HEK293 (cell line): ENCODE data around the gene FAM76B.

Experiments
- MEIS1 ChIP-seq: sonication (generic); formaldehyde crosslinking; IDR thresholded peaks from 2 replicates; pipeline ENCODE4 v1.8.1; 2022; ENCODE audit warnings: missing genetic modification reagents, mild to moderate bottlenecking, borderline replicate concordance
- PRDM4 ChIP-seq: fragments of 450-650 bp; formaldehyde crosslinking; IDR thresholded peaks from 2 replicates; pipeline ENCODE4 v1.5.1; 2017; ENCODE audit warnings: missing biosample characterization, missing genetic modification characterization
- ZNF2 ChIP-seq: fragments of 450-650 bp; formaldehyde crosslinking; IDR thresholded peaks from 2 replicates; pipeline ENCODE4 v1.5.1; 2016; ENCODE audit warnings: missing biosample characterization, missing genetic modification characterization
- TF ChIP-seq, protein P1 (sequence below): fragments of 450-650 bp; formaldehyde crosslinking; IDR thresholded peaks from 2 replicates; pipeline ENCODE4 v1.5.1; 2016; ENCODE audit warnings: missing biosample characterization, missing genetic modification characterization

- TF ChIP-seq, protein P1, sequence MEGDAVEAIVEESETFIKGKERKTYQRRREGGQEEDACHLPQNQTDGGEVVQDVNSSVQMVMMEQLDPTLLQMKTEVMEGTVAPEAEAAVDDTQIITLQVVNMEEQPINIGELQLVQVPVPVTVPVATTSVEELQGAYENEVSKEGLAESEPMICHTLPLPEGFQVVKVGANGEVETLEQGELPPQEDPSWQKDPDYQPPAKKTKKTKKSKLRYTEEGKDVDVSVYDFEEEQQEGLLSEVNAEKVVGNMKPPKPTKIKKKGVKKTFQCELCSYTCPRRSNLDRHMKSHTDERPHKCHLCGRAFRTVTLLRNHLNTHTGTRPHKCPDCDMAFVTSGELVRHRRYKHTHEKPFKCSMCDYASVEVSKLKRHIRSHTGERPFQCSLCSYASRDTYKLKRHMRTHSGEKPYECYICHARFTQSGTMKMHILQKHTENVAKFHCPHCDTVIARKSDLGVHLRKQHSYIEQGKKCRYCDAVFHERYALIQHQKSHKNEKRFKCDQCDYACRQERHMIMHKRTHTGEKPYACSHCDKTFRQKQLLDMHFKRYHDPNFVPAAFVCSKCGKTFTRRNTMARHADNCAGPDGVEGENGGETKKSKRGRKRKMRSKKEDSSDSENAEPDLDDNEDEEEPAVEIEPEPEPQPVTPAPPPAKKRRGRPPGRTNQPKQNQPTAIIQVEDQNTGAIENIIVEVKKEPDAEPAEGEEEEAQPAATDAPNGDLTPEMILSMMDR: no peak
- TF ChIP-seq PRDM4 (no peak), ZNF2 (tag by site-specific recombination) (no peak), MEIS1 (CRISPR knock-in tag) (no peak)
Measured at GRCh38 chr11:95751515-95751914, 38.1 kb downstream of the FAM76B start.
